Kidney glomerular epithelial cell (primary cell): ENCODE measurements around the gene LRRC8C.

Experiments
- DNase-seq: peaks from one replicate; lab custom pipeline; 2025; lab: John Stamatoyannopoulos, UW

Gene LRRC8C

GRCh38 chr1:89732643-89733222 is 99.8 kb downstream of the LRRC8C start:
- DNase-seq = no peak

GRCh38 chr1:89733748-89734147 is 100.8 kb downstream of the LRRC8C start:
- no peak for DNase-seq

- DNase-seq = no peak
Measured at GRCh38 chr1:89734442-89734841, 101.5 kb downstream of the LRRC8C start.

DNA sequence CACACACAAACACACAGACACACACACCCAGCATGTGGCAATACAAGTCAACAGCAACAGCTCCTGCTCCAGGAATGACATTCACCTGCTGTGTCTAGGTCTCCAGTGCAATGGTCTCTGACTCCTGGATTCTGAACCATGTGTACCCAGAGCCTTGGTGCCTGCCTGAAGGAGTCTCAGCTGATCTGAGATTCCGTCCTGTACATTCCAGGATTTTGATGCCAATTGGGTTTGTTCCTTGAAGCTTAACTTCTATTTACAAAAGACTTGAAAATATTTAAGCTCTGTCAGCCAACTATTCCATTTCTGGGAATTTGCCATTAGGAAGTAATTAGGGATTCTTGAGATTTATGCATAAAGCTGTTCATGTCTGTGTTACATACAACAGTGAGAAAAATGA is 102.6 kb downstream of the LRRC8C start:
- DNase-seq = no peak

DNA sequence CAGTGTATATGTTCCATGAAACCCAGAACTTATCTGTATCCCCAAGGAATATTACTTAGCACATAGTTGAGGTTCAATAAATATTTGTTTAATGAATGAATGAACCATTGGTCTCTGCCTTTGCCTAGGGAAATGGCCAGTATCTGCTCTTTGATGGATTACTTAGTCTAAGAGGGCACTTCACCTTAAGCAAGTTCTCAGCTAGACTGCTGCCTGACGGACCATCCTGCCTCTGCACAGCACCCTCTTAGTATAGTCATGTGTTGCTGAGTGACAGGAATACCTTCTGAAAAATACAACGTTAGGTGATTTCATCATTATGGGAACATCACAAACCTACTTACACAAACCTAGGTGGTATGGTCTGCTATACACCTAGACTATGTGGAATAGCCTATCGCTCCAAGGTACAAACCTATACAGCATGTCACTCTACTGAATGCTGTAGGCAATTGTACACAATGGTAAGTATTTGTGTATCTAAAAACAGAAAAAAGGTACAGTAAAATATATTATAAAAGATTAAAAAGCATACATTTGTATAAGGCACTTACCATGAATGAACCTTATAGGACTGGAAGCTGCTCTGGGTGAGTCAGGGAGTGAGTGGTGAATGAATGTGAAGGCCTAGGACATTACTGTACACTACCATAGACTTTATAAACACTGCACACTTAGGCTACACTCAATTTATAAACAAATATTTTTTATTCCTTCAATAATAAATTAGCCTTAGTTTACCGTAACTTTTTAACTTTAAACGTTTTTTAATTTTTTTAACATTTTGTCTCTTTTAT is 104.2 kb downstream of the LRRC8C start:
- no peak for DNase-seq

DNA sequence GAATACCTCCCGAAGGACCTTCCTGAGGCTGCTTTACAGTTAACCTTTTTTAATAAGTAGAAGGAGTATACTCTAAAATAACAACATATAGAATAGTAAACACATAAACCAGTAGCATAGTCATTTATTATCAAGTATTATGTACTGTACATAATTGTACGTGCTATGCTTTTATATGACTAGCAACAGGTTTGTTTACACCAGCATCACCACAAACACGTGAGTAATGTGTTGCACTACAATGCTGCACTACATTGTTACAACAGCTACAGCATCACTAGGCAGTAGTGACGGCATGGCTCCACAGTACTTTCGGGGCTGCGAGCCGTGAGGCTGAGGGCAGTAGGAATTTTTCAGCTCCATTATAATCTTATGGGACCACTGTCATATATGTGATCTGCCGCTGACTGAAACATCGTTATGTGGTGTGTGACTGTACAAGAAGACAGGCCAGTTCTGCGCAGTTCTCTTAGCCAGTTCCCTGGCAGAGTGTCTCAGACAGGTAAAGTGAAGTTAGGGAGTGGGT is 105.1 kb downstream of the LRRC8C start:
- no peak for DNase-seq

DNA sequence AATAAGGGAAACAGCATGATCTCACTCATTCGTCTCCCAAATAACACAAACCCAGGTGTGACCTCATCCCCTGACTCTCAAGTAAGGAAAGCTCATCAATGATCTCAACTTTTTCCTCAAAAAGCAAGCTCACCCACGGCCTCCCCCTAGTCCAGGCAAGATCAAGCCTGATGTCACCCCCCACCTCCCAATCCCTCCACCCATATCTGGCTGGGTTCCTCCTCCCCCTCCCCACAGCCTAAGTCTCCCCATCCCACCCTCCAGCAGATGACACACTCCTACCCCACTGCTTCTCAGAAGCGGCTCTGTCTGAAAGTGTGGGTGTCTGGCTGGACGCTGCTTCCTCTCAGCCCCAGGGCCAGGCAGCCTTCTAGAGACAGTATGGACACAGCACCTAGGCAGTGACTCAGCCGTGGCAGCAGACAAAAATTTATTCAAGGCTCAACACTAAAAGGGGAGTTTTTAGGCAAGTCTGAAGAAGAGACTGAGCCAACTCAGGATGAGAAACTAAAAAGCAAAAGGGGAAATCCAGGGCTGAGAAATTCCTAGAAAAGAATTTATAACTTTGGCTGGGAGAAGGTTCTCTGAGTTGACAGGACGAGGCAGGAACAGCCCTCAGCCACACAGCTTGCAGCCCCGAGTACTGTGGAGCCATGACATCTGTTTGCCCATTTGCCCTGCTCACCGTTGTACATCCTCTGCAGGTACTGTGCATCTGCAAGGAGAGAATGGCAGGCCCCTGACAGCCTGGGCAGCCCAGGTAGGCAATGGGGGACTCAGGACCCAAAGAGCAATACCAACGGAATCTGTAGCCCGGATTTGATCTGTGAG is 106.3 kb downstream of the LRRC8C start:
- peak; percentile 50 for DNase-seq

DNA sequence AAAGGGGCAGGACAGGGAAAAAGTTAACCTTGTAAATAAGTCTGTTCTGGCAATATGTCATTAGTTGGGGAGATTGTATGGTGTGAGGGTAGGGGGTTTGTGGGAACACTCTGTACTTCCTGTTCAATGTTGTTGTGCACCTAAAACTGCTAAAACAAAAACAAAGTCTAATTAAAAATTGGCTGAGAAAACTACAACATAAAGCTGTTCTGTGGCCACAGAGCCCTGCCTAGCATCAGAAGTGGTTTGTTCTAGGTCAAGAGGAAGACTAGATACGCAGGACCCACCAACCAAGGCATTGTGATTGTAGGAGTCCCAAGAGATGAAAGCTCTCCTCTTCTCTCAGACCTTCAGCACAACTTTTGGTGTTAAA is 106.9 kb downstream of the LRRC8C start:
- DNase-seq = no peak

DNA sequence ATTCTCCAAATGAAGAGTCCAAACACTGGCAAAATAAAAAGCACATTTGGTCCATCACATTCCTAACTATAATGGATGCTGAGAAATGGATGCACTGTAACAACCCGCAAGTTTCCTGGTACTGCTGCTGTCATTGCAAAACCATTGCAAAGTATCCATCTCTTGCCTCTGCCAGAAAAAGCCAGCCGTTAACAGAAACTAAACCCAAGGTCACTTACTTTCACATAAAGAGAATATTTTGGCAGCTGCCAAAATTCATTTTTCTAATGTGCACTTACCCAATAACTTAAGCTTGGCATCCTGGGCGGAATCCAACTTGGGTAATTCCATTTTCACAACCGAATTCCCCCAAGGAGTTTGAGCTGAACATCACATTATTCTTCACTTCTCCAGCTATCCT is 110.9 kb downstream of the LRRC8C start:
- DNase-seq = no peak

DNA sequence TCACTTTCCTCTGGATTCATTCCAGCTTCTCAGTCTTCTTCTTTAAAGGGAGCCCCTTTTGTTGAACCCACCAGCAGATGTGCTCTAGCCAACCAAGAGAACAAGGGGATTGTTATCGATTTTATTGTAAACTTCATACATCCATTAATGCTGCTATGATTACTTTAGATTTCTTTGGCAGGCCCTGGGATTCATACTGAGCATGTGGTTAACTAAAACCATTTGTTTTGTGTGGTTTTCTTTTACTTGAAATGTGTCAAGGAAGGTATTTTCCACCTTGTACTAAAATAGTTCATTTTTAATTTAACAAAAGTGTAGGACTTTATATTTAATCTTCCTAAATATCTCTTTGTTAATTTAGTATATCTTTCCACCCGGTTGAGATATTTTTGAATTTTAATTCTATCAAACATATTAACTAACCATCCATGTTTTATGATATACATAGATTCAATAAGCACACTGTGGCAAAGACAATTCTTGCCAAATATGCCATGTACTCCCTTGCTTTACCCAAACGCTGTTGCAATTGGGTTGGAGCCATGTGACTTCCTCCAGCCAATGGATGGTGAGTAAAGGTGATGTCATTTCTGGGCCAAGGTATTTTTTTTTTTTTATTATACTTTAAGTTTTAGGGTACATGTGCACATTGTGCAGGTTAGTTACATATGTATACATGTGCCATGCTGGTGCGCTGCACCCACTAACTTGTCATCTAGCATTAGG is 113.7 kb downstream of the LRRC8C start:
- DNase-seq = no peak

- no peak for DNase-seq
Measured at GRCh38 chr1:89753761-89754160, 120.8 kb downstream of the LRRC8C start.

- DNase-seq = no peak
Measured at GRCh38 chr1:89754518-89754917, 121.6 kb downstream of the LRRC8C start.

- DNase-seq = no peak
Measured at GRCh38 chr1:89755591-89755990, 122.7 kb downstream of the LRRC8C start.

DNA sequence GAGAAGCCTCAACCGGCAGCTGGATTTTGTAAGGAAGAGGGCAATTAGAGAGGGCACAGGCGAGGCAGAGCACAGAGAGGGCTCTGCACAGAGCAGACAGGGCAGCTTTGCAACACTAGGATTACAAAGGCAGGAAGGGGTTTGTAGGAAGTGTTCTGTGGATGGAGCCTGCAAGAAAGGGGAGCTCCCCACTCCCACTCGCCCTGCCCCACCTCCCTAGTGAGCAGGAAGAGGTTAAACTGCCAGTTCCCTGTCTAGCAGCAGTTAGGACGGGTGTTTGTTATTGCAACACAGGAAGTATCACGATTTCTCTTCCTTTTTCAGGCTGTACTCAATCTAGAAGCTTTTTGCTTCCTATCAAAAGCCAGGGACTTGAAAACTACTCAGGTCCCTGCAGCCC is 124.6 kb downstream of the LRRC8C start:
- DNase-seq = no peak

GRCh38 chr1:89758156-89758555 is 125.2 kb downstream of the LRRC8C start:
- no peak for DNase-seq

GRCh38 chr1:89759036-89759435 is 126.1 kb downstream of the LRRC8C start:
- DNase-seq = no peak

GRCh38 chr1:89760496-89760895 is 127.6 kb downstream of the LRRC8C start:
- DNase-seq = no peak

GRCh38 chr1:89761338-89761737 is 128.4 kb downstream of the LRRC8C start:
- DNase-seq = no peak

- DNase-seq = no peak
Measured at GRCh38 chr1:89761901-89762300, 129.0 kb downstream of the LRRC8C start.

GRCh38 chr1:89762386-89762778 is 129.5 kb downstream of the LRRC8C start:
- DNase-seq = no peak

DNA sequence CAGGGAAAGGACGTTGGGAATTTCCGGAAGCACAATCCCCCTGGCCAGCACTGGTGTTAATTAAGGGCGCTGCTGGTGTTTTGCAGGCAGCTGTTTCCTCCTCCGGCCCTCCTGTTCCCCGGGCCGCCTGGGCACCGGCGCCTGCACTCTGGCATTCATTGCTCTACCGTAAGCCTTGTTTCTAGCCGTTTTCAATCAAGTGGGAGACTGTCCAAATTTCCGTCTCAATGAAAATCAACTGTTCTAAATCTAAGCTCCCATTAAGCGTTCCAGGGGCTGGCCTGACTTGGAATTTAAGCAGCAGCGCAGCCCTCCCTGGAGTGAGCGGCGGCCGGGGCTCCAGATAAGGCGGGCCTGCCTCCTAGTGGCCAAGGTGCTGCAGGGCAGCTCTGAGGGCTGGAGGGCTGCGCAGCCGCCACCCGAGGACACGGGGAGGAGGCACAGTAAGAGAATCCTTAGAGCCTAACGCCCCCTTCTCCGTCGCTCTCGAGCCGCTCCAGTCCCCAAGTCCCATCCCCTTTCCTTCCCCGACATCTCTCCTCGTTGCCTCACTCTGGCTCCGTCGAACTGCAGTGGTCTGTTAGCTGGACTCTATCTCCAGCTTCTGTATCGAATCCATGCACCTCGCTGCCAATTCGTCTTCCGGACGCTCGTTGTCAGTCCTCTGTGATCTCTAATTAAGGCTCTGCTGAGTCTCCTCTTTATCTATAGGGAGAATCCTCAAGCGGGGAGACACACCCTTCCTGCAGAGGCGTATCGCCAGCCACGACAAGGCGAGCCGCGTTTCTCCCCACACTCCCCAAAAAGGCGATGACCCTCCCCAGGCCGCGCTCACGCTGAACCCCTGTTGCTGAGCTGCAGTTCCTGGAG is 130.1 kb downstream of the LRRC8C start:
- DNase-seq = peak; percentile 71
